GM21576 (cell line): ENCODE measurements around the gene LNPK.
"Not testable (repeated sequence)": the region's sequence is repeated elsewhere in the genome, so short reads cannot be mapped to it uniquely, and the experiment has no call there.

Experiments
- ATAC-seq: cut with Tn5 transposase; IDR thresholded peaks from one replicate; pipeline ENCODE4 v1.9.1; 2021; ENCODE audit warnings: mild to moderate bottlenecking, moderate library complexity; ENCODE audit not compliant: unreplicated experiment

Gene LNPK

DNA sequence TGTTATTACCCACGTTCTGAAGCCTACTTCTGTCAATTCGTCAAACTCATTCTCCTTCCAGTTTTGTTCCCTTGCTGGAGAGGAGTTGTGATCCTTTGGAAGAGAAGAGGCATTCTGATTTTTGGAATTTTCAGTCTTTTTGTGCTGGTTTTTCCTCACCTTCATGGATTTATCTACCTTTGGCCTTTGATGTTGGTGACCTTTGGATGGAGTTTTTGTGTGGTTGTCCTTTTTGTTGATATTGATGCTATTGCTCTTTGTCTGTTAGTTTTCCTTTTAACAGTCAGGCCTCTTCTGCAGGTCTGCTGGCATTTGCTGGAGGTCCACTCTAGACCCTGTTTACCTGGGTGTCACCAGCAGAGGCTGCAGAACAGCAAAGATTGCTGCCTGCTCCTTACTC, 88.8 kb downstream of the LNPK start:
- not testable (repeated sequence) for ATAC-seq

DNA sequence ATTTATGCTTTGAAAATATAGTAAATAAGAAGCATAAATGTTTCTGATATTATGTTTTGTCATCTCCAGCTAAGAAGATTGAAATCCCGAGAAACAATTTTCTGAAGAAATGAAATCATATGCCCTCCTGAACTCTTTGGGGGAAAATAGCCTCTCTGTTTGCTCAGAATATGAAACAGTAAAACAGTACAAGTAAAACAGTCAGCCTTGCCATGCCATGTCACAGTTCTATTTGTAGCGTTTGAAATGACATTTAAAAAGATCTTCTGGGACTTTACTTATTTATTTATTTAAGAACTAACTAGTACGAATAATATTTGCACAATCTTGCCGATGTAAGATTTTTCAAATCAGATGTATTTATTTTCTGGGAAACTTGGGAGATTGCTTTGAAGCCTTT, 98.0 kb downstream of the LNPK start:
- ATAC-seq = no peak

DNA sequence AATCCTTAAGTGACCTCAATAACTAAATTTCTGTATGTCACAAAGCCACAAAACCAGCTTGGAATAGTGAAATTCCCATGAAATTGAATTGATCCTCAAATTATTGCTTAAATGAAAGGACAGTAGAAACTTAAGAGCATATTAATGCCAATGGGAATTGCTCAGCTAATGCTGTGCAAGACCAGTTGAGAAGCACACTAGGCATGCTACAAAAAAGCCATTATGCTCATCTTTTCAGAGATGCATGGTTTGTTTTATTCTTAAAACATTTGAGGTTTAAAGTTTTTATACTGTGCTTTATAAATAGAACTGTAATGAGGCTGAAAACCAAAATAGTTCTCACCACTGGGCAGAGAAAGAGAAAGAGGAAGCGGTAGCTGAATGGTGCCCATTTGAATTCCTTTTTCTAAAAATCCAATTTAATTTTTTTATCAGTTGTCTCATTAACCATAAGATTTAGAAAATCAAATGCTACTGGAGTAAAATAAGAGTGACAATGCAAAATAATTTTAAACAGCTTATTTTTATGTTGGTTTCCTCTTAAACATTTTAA, 98.6 kb downstream of the LNPK start:
- no peak for ATAC-seq

DNA sequence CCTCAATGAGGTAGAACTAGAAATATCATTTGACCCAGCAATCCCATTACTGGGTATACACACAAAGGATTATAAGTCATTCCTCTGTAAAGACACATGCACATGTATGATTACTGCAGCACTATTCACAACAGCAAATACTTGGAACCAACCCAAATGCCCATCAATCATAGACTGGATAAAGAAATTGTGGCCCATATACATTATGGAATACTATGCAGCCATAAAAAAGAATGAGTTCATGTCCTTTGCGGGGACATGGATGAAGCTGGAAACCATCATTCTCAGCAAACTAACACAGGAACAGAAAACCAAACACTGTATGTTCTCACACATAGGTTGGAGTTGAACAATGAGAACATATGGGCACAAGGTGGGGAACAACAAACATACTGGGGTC, 106.1 kb downstream of the LNPK start:
- not testable (repeated sequence) for ATAC-seq

DNA sequence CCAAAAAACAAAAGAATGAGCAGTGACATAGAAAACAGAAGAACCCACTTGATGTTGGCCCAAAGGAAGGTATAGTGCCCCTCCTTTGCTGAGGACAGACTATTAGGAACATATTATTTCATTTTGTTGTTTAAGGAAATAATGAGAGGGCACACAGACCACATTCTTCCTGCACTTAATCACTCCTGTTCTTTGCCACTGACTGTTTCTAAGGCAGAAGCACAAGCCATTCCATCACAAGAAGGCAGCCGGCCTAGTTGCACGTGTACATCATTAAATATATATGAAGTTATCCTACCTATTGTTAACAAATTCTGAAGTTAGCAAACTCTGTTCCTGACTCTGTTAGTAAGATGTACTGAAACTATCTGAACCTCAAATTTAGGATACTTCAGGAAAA, 110.0 kb downstream of the LNPK start:
- ATAC-seq = no peak

DNA sequence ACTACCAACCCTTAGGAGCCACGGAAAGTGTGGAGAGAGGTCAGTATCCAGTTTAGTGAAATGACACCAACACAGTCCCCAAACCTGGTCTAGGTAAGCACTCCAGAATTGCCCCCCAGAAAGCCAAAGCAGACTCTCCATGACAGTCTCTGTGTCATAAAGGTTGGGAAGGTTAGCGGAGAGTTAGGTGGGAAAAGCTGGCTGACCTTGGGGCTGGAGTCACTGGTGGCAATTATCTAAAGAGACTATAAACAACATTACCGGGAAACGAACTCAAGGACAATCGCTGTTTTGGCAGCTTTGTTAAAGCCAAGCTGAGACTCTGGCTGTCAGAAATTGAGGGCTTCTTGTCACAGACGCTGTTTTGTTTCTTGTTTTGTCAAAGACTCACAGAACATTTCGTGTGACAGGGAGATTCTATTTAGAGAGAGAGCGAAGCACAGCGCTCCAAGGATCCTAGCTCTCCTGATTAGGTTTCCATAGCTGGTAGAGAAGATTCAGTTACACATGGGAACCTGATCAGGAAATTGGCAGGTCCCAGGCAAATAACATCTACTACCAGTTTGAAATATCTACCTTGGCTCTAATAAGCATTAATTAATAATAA, 111.3 kb downstream of the LNPK start:
- ATAC-seq = no peak

DNA sequence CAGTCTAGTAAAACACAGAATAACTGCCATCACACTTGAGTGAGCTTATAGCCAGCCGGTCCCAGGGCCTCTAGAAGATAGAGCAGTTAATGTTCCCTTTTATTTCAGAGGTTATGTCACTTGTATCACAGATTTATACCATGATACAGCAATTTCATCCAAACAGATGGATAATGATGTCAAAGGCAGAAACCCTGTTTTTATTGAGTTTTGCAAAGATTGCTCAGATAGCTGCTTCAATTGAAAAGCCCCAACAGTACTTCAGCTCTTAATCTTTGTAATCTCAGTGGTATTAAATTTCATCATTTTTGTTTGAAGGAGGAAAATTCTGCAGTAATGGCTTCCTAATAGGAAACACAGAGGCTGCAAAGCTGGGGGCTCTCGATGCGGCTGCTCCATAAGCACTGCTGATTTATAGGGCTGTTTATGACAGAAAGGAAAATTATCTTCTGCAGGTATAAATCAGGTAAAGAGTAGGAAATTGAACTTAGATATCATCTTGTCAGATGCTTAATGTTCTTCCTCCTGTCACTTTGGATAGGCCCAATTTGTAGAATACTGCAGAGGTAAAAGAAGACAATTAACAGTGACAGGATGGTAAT, 112.3 kb downstream of the LNPK start:
- ATAC-seq = no peak

DNA sequence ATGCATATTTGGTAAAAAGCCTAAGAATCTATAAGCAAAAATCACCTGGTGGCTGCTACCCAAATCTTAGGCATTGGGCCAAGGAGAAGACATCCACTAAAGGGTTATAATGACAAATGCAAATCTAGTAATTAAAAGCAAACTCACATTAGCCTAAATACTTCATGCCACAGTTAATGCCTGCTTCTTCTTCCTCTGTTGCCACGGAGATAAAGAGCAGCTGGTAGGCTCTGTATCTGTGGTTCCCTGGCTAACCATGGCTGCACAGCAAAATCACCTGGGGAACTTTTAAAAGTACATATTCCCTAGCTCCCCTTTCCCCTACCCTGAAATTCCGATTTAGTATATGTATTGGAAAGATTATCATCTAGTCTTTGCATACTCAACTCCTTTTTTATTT, 114.3 kb downstream of the LNPK start:
- no peak for ATAC-seq

DNA sequence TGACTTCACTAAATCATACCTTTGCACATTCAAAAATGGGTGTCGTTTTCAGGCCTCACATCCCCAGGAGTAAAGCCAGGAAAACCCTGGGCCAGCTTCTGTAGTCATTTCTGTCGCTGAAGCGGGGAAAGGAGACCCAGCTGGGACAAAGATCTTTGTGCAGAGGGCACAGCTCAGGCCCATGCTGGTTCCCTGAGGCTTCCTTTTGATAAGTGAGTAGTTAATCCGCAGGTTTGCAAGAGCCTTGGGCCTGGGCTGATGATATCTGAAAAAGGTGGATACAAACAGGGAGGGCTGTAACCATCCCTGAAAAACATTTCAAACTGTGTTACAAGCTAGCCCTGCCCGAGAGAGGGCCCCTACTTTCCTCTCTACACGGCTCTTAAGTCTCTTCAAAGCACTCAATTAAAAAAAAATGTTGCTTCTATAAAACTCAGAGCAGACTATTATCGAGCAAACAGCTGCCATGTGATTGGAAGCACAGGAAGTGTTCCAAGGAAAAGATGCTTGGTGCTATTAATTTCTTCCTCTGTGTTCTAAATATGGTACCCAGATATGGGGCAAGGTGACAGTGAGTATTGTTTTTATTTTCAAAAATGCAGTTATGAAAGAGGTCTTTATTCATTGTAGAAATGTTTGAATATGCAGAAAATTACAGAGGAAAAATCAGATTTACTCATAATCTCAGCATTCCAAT, 117.2 kb downstream of the LNPK start:
- ATAC-seq = no peak

DNA sequence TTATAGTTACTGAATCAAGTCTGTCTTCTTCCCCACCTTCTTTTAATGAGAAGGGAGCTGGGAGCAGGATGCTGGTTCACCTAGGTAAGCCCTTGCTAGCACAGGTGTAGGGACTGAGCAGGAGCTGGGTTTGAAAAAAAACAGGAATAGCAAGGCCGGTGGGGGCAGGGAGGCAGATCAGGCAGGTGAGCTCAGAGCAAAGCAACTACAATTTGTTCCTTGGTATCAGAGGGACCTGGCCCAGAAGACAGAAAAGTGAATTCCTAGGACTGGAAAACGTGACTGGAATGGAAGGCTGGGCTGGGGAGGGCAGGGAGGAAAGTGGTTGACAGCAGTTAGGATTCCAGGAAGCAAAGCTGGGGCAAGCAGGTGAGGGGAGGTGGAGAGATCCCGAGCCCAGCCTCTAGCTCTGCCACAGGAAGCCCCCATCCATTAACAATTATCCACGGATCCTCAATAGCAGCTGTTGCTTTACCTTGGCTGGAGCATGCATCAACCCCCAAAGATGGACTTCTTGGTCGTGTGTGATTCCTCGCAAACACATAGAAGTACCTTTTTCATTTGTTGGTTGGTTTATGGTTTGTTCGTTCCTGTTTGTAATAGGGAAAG, 118.4 kb downstream of the LNPK start:
- ATAC-seq = no peak

DNA sequence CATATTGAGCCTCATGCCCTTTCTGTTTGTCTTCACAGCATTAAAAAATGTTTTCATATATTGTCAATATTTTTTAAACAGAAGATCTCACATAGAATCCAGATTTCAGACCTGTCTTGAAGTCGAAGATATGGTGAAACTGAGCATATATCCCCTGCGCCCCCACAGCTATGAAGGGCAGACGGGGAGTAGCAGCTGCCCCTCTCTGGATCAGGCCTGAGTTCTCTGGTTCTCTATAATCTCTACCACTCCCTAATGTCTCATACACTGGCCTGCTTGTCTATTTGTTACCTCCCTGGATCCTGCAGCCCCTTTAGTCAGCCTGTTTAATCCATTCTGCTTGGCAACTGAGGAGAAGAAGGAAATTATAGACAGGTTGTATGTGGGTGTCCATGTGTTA, 122.4 kb downstream of the LNPK start:
- no peak for ATAC-seq

DNA sequence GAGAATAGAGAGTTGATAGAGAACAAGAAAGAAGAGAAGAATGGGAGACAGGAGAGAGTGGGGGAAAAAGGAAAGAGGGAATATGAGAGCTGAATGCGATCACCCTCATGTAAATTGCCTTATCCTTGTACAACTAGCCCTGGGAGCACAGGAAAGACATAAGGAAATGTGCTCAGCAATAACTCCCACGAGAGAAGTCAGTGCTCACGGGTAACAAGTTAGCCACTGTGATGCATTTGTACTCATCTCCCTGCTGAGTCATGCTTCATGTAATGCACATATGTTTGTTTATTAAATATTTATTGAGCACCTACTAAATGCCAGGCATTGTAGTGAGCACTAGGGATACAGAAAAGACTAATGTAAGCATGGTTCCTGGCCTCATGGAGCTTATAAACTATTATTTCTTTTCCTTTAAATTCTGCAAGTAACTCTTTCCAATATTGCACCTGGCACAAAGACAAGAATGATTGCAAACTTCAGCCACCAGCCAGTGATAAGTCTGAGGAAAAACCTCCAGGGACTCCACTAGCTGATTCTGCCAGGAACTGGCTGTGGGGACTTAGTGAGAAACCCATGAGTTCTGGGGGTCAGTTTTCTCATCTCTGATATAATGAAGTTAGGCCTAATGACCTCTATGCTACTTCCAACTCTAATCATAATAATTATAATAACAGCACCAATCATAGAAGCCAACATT, 124.1 kb downstream of the LNPK start:
- ATAC-seq = no peak

DNA sequence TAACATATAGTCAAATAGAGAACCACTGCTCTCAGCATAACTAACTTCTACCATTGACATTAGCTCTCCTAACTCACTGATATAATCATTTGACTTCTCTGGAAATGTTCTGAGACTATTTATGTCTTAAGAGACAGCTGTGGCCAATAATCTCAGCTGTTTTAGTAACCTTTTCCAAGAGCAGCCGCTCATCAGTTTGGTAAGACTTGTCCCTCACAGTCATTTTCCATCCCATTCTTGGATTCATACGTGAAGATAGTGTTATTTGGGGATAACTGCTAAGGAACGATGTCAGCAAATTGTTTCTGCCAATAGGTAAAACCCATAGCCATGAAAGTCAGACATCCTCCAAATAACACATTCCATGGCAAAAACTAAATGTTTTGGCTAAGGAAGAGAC, 127.8 kb downstream of the LNPK start:
- ATAC-seq = no peak
